NCI-H446 treated with DMSO at 0.1 percent for 48 hours (cell line): Measurements from ENCODE around the gene ADAM23.

ENCODE experiments used
- DNase-seq: peaks from one replicate; lab custom pipeline; 2025; lab: John Stamatoyannopoulos, UW

ADAM23 gene

DNA sequence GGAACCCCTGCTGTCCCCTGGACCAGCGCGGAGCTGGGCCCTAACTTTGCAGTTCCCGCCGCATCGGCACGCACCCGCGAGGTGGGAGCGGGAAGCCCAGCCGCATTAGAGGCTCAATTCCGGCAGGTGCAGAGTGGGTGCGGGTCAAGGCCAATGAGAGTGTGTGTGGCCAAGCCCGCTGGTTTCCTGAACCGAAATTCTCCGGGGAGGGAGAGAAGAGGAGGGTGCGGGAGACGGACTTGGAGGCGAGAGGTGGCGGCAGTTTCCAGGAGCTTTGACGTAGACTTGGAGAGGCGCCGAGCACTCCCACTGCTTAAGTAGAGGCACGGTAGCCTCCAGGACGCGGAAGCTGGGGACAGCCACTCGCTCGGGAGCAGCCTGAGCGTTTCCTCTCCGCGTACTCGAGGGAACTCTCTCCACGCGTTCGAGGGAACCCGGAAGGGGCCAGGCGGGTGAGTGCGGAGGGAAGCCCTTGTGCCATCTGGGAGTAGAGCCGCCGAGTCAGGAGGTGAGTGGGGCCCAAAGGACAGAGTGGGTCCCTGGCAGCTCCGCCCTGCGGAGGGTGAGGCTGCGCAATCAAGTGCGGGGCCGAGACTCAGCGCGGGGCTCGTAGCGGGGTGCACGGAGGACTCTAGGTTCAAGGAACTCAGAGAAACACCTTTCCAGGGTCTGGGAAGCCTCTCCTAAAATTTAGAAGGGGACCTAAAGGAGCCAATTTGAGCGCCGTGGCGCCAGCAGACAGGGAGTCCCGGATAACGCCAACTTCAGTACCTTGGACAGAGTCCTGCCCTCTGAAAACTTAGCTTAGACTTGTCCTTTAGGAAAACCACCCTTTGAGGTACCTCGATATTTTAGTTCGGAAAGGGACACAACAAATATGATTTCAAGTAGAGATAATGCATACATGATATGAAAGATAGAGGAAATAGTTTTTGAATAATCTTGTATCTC, 199.0 kb downstream of the ADAM23 start, which contains the start of gene FAM237A:
Gene FAM237A, plus strand, starts transcription at position 413 of the 951 bp plus-strand sequence. CDS start 1,750 bp downstream, outside the sequence.
- DNase-seq, result no peak

DNA sequence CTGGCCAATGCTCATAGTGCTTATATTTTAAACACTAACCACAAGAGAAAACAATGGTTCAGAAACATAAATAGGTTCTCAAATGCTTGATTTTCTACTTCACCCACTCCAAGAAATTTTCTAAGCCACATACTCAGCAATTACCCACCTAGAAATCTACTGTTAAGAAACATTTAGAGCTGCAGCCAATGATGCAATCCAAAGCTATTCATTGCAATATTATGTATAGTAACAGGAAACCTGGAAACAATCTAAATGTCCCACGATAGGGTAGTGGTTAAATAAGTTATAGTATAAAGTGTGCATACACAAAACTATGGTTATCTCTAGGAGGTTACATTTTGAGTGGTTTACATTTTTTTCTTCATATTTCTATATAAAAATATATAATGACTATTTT, 204.7 kb downstream of the ADAM23 start:
- no peak for DNase-seq

DNA sequence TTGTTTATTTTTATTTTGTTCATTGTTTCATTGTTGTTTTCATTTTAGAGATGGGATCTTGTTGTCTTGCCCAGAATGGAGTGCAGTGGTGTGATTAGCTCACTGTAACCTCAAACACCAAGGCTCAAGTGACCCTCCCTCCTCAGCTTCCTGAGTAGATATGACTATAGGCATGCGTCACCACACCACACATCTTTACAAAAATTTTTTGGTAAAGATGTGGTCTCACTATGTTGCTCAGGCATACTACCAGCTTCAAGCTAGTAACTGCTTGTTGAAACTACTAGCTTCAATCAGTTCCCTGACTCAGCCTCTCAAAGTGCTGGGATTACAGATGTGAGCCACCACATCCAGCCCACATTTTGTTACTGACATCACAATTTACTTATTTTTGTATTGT, 213.8 kb downstream of the ADAM23 start:
- DNase-seq, result no peak

DNA sequence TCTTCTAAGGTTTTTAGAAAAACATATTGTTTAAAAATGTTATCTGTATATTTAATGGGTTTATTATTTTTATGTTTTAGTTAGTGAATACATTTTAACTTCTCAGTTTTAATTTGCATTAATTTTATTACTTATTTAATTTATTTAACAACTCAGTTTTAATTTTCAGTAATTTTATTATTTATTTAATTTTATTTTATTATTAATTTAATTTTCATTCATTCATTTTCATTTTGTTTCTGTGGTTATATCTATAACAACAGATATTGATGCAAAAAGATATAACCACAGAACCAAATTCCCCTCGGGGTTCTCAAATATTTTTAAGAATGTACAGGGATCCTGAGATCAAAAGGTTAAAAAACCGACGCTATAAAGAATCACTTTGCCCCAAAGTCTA, 221.9 kb downstream of the ADAM23 start:
- no peak for DNase-seq
